Endothelial cell of umbilical vein (primary cell): ENCODE data around the gene RRAGD.

Experiments used
- POLR2A ChIP-seq: IDR thresholded peaks from 2 replicates; pipeline ENCODE4 v1.6.1; 2012; ENCODE audit warnings: low read depth, mild to moderate bottlenecking, control low read depth, low read length
- POLR2AphosphoS5 ChIP-seq: IDR thresholded peaks from 2 replicates; pipeline ENCODE4 v1.6.1; 2012; ENCODE audit warnings: low read depth, mild to moderate bottlenecking, control low read depth, low read length, moderate library complexity; ENCODE audit not compliant: insufficient read depth

DNA sequence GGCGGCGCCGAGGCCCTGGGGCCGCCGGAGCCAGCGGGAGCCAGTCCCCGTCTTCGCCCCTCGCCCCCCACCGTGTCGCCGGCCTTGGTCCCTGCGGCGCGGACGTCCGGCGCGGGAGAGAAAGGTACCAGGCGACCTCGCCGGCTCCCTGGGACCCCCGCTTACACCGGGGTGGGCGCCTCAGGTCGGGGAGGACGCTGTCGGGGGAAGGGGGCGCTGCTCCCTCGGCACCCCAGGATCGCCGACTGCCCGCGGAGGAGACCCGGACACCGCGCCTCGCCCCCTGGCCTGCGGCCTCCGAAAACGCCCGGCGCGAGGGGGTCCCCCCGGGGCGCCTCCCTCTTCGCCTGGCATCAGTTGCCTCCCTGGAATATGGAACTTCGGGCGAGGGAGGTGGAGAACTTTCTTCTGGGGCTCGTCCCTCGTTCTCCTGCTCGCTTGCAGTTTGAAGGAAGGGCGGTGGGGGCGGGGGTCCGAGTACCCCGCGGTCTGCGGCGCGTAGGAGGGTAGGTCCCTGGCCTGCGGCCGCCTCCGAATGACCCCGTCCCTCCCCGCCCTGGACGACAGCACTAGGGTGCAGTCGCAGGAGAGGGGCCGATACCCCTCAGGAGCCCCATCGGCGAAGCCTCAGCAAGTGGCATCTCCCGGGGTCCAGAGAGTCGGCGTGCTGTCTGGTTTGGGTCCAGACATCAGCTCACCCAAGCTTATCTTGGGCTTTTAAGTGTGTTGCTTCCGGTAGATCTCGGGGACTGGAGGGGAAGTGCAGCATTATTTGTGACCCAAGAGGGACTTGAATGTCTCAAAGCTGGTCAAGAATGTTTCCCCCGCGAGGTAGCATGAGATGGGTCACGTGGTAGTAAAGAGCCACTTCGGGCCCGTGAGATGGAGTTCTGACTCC, 21.4 kb upstream of the RRAGD start:
- TF ChIP-seq POLR2A, result no peak
- TF ChIP-seq POLR2AphosphoS5, result no peak
